EL (cell line): ENCODE results near the gene CARS2.
A peak's percentile ranks its signal among the peaks of the same experiment; 100 is the strongest.
"Not testable (repeated sequence)": the region's sequence is repeated elsewhere in the genome, so short reads cannot be mapped to it uniquely, and the experiment has no call there.

ENCODE experiments used
- DNase-seq: peaks from one replicate; pipeline ENCODE4 v3.0.0-alpha.2; 2016

Gene CARS2

DNA sequence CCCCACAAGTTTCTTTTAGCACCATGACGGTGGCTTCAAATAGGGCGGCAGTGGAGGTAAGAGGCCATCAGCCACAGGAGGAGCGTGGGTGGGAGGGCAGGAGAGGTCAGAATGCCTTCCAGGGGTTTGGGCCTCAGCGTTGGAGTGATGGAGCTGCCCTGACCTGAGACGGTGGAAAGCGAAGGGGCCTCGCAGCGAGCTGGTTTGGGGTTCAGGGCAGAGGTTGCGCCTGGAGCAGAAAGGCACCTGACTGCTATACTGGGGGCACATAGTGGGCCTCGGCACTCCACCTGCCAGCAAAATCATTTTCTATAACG lies 91.0 kb downstream of the CARS2 start:
- no peak for DNase-seq

DNA sequence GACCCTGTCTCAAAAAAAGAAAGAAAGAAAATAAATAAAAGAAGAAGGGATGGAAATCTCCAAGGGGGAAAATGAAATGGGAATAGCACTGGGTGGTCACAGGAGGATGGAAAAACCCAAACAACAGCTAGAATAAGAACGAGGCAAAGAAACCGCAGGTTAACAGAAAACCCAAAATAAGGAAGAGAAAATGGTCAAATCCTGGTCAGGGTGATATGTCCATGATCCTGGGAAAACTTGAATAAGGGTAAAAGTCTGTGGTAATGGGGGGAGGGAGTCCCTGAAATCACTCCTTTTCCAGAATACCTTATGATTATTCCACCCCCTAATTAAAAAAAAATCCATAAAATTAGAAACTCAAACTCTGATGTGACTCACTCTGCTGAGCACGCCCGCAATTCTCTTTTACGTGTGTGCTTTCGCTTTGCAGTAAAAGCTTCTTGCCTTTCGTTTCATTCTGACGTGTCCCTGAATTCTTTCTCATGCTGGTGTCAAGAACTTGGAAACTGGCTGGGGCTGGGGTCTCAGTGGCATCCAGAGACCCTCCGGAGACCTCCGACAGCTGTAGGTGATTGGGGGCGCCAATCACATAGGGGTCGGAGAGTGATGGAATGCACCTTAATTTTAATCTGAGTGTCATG lies 94.8 kb downstream of the CARS2 start:
- DNase-seq: no peak

DNA sequence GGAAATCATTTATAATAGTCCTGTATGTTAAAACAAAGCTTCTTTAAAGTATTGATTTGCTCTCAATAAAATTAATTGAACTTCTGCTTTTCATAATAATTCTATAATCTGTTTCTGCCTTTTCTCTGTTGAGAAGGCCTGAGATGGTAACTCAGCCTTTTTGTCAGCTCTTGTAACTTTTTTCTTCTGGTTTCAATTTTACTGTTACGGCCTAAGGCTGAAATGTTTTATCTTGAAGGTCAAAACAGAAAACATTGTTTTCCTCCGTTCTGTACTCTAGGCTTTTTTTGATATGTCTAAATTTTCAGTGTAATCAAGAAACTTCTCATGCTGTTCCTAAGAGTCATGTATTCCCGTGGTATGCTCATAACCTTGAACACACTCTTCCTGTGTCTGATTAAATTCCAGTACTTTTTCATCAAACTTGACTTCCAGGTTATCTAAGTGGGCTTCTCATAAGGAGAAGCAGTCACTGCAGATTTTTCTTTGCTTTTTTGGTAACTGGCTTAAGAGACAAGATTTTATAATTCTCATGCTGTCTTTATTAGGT lies 98.2 kb downstream of the CARS2 start:
- DNase-seq: no peak

DNA sequence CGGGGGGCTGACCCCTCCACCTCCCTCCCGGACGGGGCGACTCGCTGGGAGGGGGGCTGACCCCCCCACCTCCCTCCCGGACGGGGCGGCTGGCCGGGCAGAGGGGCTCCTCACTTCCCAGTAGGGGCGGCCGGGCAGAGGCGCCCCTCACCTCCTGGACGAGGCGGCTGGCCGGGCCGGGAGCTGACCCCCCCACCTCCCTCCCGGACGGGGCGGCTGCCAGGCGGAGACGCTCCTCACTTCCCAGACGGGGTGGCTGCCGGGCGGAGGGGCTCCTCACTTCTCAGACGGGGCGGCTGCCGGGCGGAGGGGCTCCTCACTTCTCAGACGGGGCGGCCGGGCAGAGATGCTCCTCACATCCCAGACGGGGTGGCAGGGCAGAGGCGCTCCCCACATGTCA lies 99.6 kb downstream of the CARS2 start:
- DNase-seq: not testable (repeated sequence)

DNA sequence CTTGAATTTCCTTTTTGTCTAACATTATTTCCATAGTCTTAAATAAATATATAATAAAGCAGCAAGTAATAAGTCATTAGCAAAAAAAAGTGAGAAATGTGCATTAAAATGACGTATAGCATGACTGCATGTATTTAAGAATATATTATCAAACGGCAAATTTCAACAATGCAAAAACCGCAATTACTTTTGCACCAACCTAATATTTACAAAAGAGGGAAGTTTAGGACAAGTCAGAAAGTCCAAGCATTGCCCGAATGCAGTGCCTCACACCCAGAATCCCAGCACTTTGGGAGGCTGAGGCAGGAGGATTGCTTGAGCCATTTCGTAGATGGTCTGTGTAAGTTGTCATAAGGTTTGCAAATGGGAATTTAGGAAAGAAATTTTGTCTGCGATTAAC lies 100.8 kb downstream of the CARS2 start:
- DNase-seq: no peak

DNA sequence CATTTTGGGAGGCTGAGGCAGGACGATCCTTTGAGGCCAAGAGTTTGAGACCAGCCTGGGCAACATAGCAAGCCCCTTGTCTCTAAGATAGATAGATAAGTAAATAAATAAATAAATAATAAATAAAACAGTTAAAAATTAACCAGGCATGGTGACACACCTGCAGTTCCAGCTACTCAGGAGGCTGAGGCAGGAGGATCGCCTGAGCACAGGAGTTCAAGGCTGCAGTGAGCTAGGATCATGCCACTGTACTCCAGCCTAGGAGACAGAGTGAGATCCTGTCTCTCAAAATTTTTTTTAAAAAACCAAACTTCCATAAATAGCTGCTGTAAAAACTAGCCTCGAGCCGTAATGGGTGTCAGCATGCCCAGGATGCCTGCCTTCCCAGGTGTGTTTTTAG lies 104.9 kb downstream of the CARS2 start:
- no peak for DNase-seq

DNA sequence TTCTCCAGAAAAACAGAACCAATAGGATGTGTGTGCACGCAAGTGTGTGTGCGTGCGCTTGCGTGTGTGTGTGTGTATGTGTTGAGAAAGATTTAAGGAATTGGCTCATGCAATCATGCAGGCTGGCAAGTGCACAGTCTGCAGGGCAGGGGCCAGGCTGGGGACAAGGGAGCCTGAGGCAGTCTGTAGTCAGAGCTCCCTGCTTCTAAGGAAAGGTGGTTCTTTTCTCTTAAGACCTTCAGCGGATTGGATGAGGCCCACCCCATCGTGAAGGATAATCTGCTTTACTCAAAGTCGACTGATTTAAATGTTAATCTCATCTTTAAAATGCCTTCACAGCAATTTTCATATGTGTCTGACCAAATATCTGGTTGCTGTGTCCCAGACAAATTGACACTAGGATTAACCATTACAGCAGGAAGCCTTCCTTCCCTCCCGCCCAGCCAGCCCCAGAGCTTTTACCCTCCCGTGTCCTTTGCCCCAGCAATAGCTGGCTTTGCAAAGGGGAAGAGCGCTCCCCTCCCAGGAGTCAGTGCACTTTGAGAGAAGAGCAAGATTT lies 105.6 kb downstream of the CARS2 start:
- DNase-seq: no peak

DNA sequence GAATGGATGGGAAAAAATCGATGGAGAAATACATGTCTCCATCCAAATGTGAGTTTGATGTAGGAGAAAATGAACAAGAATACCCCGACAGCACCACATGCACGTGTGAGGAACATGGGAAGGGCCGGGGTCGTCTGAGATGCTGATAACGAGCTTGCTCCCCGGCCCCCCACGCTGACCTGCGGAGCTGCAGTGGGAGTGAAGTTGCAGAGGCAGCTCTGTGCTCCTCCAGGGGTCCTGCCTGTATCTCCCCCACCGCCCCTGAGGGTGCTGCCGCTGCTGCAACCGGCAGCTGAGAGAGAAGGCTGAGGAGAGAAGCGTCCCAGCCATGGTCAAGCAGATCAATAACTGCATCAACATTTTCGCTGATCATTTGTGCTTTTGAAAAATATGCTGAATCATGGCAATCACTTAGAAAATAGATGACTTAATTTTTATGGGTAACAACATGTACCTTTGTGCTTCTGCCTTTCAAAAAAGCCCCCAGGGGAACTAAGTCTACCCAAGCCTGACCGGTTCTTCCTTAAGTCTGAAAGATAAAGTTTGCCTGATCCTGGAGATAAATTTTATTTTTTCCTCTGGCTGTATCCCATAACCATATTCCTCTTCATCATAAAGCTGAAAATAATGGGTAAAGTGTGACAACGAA lies 108.8 kb downstream of the CARS2 start:
- no peak for DNase-seq

DNA sequence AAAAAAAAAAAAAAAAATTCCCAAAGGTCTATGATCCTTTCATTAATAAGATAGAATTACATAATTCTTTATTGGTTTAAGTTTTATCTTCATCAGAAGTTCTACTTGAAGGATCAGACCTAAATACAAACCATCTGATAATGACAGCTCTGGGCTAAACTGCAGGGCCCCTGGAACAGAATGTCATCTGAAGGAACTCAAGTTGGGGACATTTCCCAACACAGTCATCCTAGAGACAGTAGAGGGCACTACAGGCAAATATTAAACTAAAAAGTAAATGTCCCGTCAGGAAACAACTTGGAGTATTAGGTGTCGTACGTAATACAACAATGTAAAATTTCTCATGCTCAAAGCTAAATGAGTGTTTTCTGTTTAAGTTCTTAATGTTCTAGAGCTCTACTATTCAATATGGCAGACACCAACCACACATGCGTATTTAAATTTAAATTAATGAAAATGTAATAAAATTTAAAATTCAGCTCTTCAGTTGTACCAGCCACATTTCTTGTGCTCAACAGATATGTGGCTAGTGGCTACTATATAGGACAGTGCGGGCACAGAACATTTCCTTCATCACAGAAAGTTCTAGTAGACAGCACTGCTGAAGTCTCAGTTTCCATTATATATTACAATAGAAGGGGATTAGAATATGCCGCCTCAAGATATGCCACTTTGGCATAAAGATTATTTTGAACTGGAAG lies 112.3 kb downstream of the CARS2 start:
- DNase-seq: peak; percentile 59

DNA sequence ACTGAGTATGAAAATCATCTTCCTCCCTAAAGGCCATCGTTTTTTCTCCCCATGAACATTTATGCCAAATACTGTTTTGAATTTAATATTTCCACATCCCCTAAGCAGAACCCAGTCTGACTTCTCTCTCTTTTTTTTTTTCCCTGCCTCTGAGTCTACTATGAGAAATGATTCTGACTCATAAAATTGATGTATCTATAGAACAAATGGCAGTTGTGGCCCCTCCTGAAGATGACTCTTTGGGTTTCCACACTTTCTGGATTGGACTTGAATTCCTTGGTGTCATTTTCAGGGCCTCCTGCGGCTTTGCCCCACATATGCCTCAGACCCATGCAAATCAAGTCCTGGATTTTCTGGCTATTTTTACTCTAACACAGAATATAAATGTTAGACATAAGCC lies 113.3 kb downstream of the CARS2 start:
- no peak for DNase-seq
